ENCODE measurements around the gene SRPK2. TPM values are rescaled to one million over a fixed set of nuclear protein-coding genes. Genes with fewer than 3 reads are reported as not detected.
"Not testable (repeated sequence)": the region's sequence is repeated elsewhere in the genome, so short reads cannot be mapped to it uniquely, and the experiment has no call there.

Gene SRPK2
- total and polyA plus RNA-seq, 4 donors, result 7.8 to 19.7 (median 16.7) TPM

GRCh38 chr7:105198223-105198622 lies 190.5 kb downstream of the SRPK2 start:
- Histone ChIP-seq H3K27me3 (ENCODE audit: control insufficient read depth in 4 of 4, insufficient read depth in 4 of 4, low read length in 3 of 4) (no peaks in the 10 kb centered on the region), H3K27ac (ENCODE audit: low read depth in 1 of 2, low read length in 2 of 2) (no peak overlapping the region), H3K36me3 (ENCODE audit: control insufficient read depth in 4 of 4, insufficient read depth in 3 of 4, low read depth in 1 of 4, low read length in 3 of 4) (peaks cover 0 to 3% (median 0%) of the 10 kb centered on the region in 4 donors), H3K9ac (ENCODE audit: low read depth in 1 of 2, low read length in 2 of 2) (no peak overlapping the region), H3K9me3 (ENCODE audit: control insufficient read depth in 4 of 4, low read length in 3 of 4) (no peaks in the 10 kb centered on the region), H3K4me1 (ENCODE audit: control insufficient read depth in 4 of 4, insufficient read depth in 4 of 4, low read length in 3 of 4) (peaks cover 0 to 10% (median 3%) of the 10 kb centered on the region in 4 donors), H3K4me3 (ENCODE audit: low read depth in 1 of 3, low read length in 3 of 3) (no peak overlapping the region)
- no peak for DNase-seq (ENCODE audit: low spot score)
- 26% methylated on average over 2 of the region's 2 CpGs for WGBS
- TF ChIP-seq FOXA2 (IDR thresholded peaks at IDR 0.05) (no peak), NR2F2 (IDR thresholded peaks at IDR 0.05) (peak; percentile 26)

GRCh38 chr7:105196473-105196872 lies 192.2 kb downstream of the SRPK2 start:
- WGBS, result 58% methylated on average over 7 of the region's 7 CpGs
- Histone ChIP-seq H3K9me3 (ENCODE audit: control insufficient read depth in 4 of 4, low read length in 3 of 4) (no peaks in the 10 kb centered on the region), H3K4me1 (ENCODE audit: control insufficient read depth in 4 of 4, insufficient read depth in 4 of 4, low read length in 3 of 4) (peaks cover 0 to 10% (median 3%) of the 10 kb centered on the region in 4 donors), H3K27ac (ENCODE audit: low read depth in 1 of 2, low read length in 2 of 2) (no peak overlapping the region), H3K27me3 (ENCODE audit: control insufficient read depth in 4 of 4, insufficient read depth in 4 of 4, low read length in 3 of 4) (no peaks in the 10 kb centered on the region), H3K4me3 (ENCODE audit: low read depth in 1 of 3, low read length in 3 of 3) (no peak overlapping the region), H3K36me3 (ENCODE audit: control insufficient read depth in 4 of 4, insufficient read depth in 3 of 4, low read depth in 1 of 4, low read length in 3 of 4) (no peaks in the 10 kb centered on the region), H3K9ac (ENCODE audit: low read depth in 1 of 2, low read length in 2 of 2) (no peak overlapping the region)
- no peak for DNase-seq (ENCODE audit: low spot score)
- TF ChIP-seq SP1 (IDR thresholded peaks at IDR 0.05), result no peak
- peak; percentile 23 for TF ChIP-seq YY1 (IDR thresholded peaks at IDR 0.05)
- peak in 1 of 2 donors; percentile 11 for TF ChIP-seq HNF4A (conservative IDR thresholded peaks at IDR 0.05)

- peaks cover 0 to 10% (median 3%) of the 10 kb centered on the region in 4 donors for H3K4me1 ChIP-seq (ENCODE audit: control insufficient read depth in 4 of 4, insufficient read depth in 4 of 4, low read length in 3 of 4)
- H3K36me3 ChIP-seq (ENCODE audit: control insufficient read depth in 4 of 4, insufficient read depth in 3 of 4, low read depth in 1 of 4, low read length in 3 of 4), result no peaks in the 10 kb centered on the region
- no peak overlapping the region for H3K4me3 ChIP-seq (ENCODE audit: low read depth in 1 of 3, low read length in 3 of 3)
- no peak overlapping the region for H3K27ac ChIP-seq (ENCODE audit: low read depth in 1 of 2, low read length in 2 of 2)
- no peak overlapping the region for H3K9ac ChIP-seq (ENCODE audit: low read depth in 1 of 2, low read length in 2 of 2)
- no peaks in the 10 kb centered on the region for H3K27me3 ChIP-seq (ENCODE audit: control insufficient read depth in 4 of 4, insufficient read depth in 4 of 4, low read length in 3 of 4)
- 90% methylated on average over 1 of the region's 1 CpG for WGBS
- TF ChIP-seq JUND (IDR thresholded peaks at IDR 0.05), result no peak
- TF ChIP-seq YY1 (IDR thresholded peaks at IDR 0.05), result no peak
- TF ChIP-seq TAF1 (conservative IDR thresholded peaks at IDR 0.05), result no peak
- TF ChIP-seq CTCF (IDR thresholded peaks at IDR 0.05; ENCODE audit: low read depth, low read length, missing input control), result no peak
- no peak for TF ChIP-seq EGR1 (IDR thresholded peaks at IDR 0.05; ENCODE audit: low read depth in 2 of 2)
- TF ChIP-seq FOXA2 (IDR thresholded peaks at IDR 0.05), result no peak
- TF ChIP-seq SP1 (IDR thresholded peaks at IDR 0.05), result no peak
- H3K9me3 ChIP-seq (ENCODE audit: control insufficient read depth in 4 of 4, low read length in 3 of 4), result no peaks in the 10 kb centered on the region
- DNase-seq (ENCODE audit: low spot score), result no peak
These were observed 192.8 kb downstream of the SRPK2 start for GRCh38 chr7:105195891-105196290.

DNA sequence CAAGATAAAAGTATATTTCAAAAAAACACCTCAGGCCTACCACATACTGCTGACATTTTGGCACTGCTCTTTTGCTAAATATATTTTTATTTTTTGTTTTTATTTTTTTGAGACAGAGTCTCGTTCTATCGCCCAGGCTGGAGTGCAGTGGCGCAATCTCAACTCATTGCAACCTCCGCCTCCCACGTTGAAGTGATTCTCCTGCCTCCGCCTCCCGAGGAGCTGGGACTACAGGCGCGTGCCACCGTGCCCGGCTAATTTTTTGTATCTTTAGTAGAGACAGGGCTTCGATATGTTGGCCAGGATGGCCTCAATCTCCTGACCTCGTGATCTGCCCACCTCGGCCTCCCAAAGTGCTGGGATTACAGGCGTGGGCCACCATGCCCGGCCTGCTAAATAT lies 193.8 kb downstream of the SRPK2 start:
- H3K27me3 ChIP-seq (ENCODE audit: control insufficient read depth in 4 of 4, insufficient read depth in 4 of 4, low read length in 3 of 4); H3K4me3 ChIP-seq (ENCODE audit: low read depth in 1 of 3, low read length in 3 of 3); DNase-seq (ENCODE audit: low spot score); H3K27ac ChIP-seq (ENCODE audit: low read depth in 1 of 2, low read length in 2 of 2); H3K36me3 ChIP-seq (ENCODE audit: control insufficient read depth in 4 of 4, insufficient read depth in 3 of 4, low read depth in 1 of 4, low read length in 3 of 4); H3K4me1 ChIP-seq (ENCODE audit: control insufficient read depth in 4 of 4, insufficient read depth in 4 of 4, low read length in 3 of 4); H3K9ac ChIP-seq (ENCODE audit: low read depth in 1 of 2, low read length in 2 of 2); H3K9me3 ChIP-seq (ENCODE audit: control insufficient read depth in 4 of 4, low read length in 3 of 4): not testable (repeated sequence)
- 97% methylated on average over 16 of the region's 16 CpGs for WGBS
